GM19397 (cell line): Measurements from ENCODE around the gene CELA2A.
"Not testable (repeated sequence)": the region's sequence is repeated elsewhere in the genome, so short reads cannot be mapped to it uniquely, and the experiment has no call there.

ENCODE experiments used
- ATAC-seq: cut with Tn5 transposase; IDR thresholded peaks from one replicate; pipeline ENCODE4 v1.9.1; 2021; ENCODE audit warnings: mild to moderate bottlenecking, moderate library complexity; ENCODE audit not compliant: unreplicated experiment

CELA2A gene

GRCh38 chr1:15444468-15445389, 11.8 kb upstream of the CELA2A start:
- no peak for ATAC-seq

- no peak for ATAC-seq
Measured at GRCh38 chr1:15445390-15446122, 11.0 kb upstream of the CELA2A start.

- no peak for ATAC-seq
Measured at GRCh38 chr1:15446212-15446611, 10.3 kb upstream of the CELA2A start.

- no peak for ATAC-seq
Measured at GRCh38 chr1:15448877-15449462, 7.6 kb upstream of the CELA2A start.

GRCh38 chr1:15449567-15449966, 7.0 kb upstream of the CELA2A start:
- ATAC-seq: no peak

GRCh38 chr1:15451014-15451722, 5.4 kb upstream of the CELA2A start:
- no peak for ATAC-seq

GRCh38 chr1:15452216-15452615, 4.3 kb upstream of the CELA2A start:
- ATAC-seq: no peak

- no peak for ATAC-seq
Measured at GRCh38 chr1:15452866-15453571, 3.5 kb upstream of the CELA2A start.

GRCh38 chr1:15453734-15454133, 2.8 kb upstream of the CELA2A start:
- no peak for ATAC-seq

- ATAC-seq: no peak
Measured at GRCh38 chr1:15454256-15454655, 2.3 kb upstream of the CELA2A start.

GRCh38 chr1:15455522-15455921, 1.0 kb upstream of the CELA2A start:
- ATAC-seq: no peak

GRCh38 chr1:15457585-15457984, 1.1 kb downstream of the CELA2A start:
- no peak for ATAC-seq

- ATAC-seq: not testable (repeated sequence)
Measured at GRCh38 chr1:15458388-15458787, 1.9 kb downstream of the CELA2A start.

GRCh38 chr1:15459771-15460707, 3.5 kb downstream of the CELA2A start:
- no peak for ATAC-seq

GRCh38 chr1:15460708-15461095, 4.2 kb downstream of the CELA2A start:
- ATAC-seq: no peak

- not testable (repeated sequence) for ATAC-seq
Measured at GRCh38 chr1:15463064-15463800, 6.7 kb downstream of the CELA2A start.

- ATAC-seq: not testable (repeated sequence)
Measured at GRCh38 chr1:15463926-15464322, 7.4 kb downstream of the CELA2A start.

- ATAC-seq: no peak
Measured at GRCh38 chr1:15465674-15466073, 9.1 kb downstream of the CELA2A start.
